Measurements from ENCODE around the gene TRIM16.
"Not testable (repeated sequence)": the region's sequence is repeated elsewhere in the genome, so short reads cannot be mapped to it uniquely, and the experiment has no call there.

The TRIM16 gene

GRCh38 chr17:15619331-15620058, 64.6 kb downstream of the TRIM16 start, which contains the start of gene FBXW10B:
FBXW10B (minus strand) TSS chr17:15619704; CDS start chr17:15619512, 192 bp downstream.
- in situ Hi-C loops (cut with MboI; ENCODE audit: low sequenced_read_pairs) = not testable (repeated sequence)

GRCh38 chr17:15616828-15617227, 67.3 kb downstream of the TRIM16 start:
- in situ Hi-C loops (cut with MboI; ENCODE audit: low sequenced_read_pairs) = not testable (repeated sequence)

GRCh38 chr17:15615850-15616249, 68.3 kb downstream of the TRIM16 start:
- in situ Hi-C loops (cut with MboI; ENCODE audit: low sequenced_read_pairs) = not testable (repeated sequence)

GRCh38 chr17:15613111-15613510, 71.0 kb downstream of the TRIM16 start:
- in situ Hi-C loops (cut with MboI; ENCODE audit: low sequenced_read_pairs) = not testable (repeated sequence)

GRCh38 chr17:15592960-15593359, 91.2 kb downstream of the TRIM16 start:
- in situ Hi-C loops (cut with MboI; ENCODE audit: low sequenced_read_pairs) = not testable (repeated sequence)

GRCh38 chr17:15591986-15592385, 92.1 kb downstream of the TRIM16 start:
- in situ Hi-C loops (cut with MboI; ENCODE audit: low sequenced_read_pairs) = not testable (repeated sequence)

GRCh38 chr17:15590844-15591243, 93.3 kb downstream of the TRIM16 start:
- in situ Hi-C loops (cut with MboI; ENCODE audit: low sequenced_read_pairs) = not testable (repeated sequence)

GRCh38 chr17:15589544-15590536, 94.3 kb downstream of the TRIM16 start:
- in situ Hi-C loops (cut with MboI; ENCODE audit: low sequenced_read_pairs) = not testable (repeated sequence)

- in situ Hi-C loops (cut with MboI; ENCODE audit: low sequenced_read_pairs) = not testable (repeated sequence)
These were observed 96.1 kb downstream of the TRIM16 start for GRCh38 chr17:15588017-15588416.

GRCh38 chr17:15583313-15583712, 100.8 kb downstream of the TRIM16 start:
- in situ Hi-C loops (cut with MboI; ENCODE audit: low sequenced_read_pairs) = not testable (repeated sequence)

GRCh38 chr17:15581462-15581861, 102.6 kb downstream of the TRIM16 start:
- in situ Hi-C loops (cut with MboI; ENCODE audit: low sequenced_read_pairs) = not testable (repeated sequence)
